H7 (cell line): ENCODE measurements around the gene CTCF. TPM values are rescaled to one million over a fixed set of nuclear protein-coding genes. Genes with fewer than 3 reads are reported as not detected.
A peak's percentile ranks its signal among the peaks of the same experiment; 100 is the strongest.

ENCODE experiments used
- DNase-seq: peaks from one replicate; pipeline ENCODE4 v3.0.0; 2012
- H3K27me3 ChIP-seq: 2 replicates; pipeline ENCODE4 v1.6.0; 2011; ENCODE audit warnings: mild to moderate bottlenecking, low read length; ENCODE audit not compliant: control insufficient read depth, insufficient read depth
- H3K36me3 ChIP-seq: replicated peaks from 2 replicates; pipeline ENCODE4 v1.5.1; 2011; ENCODE audit warnings: low read length; ENCODE audit not compliant: control insufficient read depth, insufficient read depth
- H3K4me3 ChIP-seq: 2 replicates; pipeline ENCODE4 v1.5.1; 2011; ENCODE audit warnings: low read depth, mild to moderate bottlenecking, control low read depth, low read length, moderate library complexity; ENCODE audit not compliant: insufficient read depth
- total RNA-seq: library from RNA; depleted of rRNA; stranded (reverse); fragments of >200 nt; shearing (Covaris generic); gene quantifications from 2 replicates; pipeline ENCODE4 v1.2.3, GENCODE V29; 2014

Gene CTCF
- total RNA-seq, 1 experiment from 2014 or later: 35.7 TPM

- no peaks in the 10 kb centered on the region for H3K36me3 ChIP-seq
- H3K27me3 ChIP-seq: no peaks in the 10 kb centered on the region; the same call in 1 of the 2 replicates
- peak; percentile 91 for DNase-seq
- no peak overlapping the region for H3K4me3 ChIP-seq
Observed at GRCh38 chr16:67672739-67673662, 110.7 kb downstream of the CTCF start.

- H3K27me3 ChIP-seq: no peaks in the 10 kb centered on the region
- H3K4me3 ChIP-seq: no peak overlapping the region
- peak; percentile 56 for DNase-seq
- H3K36me3 ChIP-seq: no peaks in the 10 kb centered on the region
Observed at GRCh38 chr16:67673712-67674580, 111.6 kb downstream of the CTCF start.

DNA sequence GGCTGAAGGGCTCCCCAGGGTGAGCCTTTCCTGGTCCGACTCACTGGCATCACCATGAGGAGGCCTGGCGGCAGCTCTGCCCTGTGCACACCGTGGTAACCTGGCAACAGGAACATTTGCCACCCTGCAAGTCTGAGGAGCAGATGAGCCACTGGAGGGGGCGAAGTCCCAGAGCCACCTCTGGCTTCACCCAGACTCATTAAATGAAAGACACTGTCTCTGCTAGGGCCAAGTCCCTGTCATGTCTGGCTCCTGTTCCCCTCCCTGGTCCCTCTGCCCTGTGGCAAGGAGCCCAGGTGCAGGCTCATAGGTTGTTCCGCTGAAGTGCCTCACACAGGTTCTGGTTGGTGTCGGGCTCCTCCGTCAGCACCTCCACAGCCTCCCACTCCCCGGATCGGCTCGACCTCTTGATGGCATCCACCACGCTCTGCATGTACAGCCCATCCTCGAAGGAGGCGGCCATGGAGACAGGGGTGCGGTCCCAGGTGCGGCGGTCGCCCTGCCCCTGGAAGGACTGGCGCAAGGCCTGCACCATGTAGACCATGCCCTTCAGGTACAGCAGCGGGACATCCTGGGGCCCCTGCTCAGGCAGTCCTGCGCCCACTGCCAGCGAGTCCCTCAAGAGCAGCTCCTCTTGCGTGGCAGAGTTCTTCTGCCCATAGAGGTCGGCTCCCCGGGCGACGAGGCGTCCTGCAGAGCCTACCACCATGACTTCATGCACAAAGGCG lies 112.7 kb downstream of the CTCF start:
- peak; percentile 33 for DNase-seq
- Histone ChIP-seq H3K4me3 (no peak overlapping the region), H3K27me3 (no peaks in the 10 kb centered on the region), H3K36me3 (no peaks in the 10 kb centered on the region)

DNA sequence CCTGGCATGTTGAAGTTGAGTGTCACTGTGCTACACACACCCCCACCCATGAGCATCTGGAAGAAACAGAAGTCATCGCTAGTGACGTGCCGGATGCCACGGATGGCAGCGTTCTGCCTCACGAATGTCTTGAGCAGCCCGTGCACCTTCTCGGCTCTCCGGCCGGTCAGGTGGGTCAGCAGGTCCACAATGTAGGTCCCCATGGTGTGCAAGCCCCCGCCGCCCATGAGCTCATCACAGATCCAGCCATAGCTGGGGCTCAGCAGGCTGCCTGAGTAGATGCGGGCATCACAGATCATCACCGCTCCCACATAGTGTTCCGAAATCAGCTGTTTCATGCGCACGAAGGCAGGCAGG lies 113.2 kb downstream of the CTCF start:
- Histone ChIP-seq H3K27me3 (no peaks in the 10 kb centered on the region), H3K4me3 (no peak overlapping the region), H3K36me3 (no peaks in the 10 kb centered on the region)
- peak; percentile 26 for DNase-seq

DNA sequence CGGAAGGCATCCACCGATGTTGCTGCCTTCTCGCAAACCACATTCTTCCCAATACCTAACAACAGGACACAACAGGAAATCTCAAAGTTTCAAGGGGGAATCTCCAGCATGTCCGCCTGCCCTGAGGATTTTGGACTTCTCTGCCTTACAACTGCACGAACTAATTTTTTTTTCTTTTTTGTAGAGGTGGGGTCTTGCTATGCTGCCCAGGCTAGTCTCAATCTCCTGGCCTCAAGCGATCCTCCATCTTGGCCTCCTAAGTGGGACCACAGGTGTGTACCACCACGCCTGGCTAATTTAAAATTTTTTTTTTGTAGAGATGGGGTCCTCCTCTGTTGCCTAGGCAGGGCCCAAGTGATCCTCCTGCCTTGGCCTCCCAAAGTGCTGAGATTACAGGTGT lies 113.7 kb downstream of the CTCF start:
- no peak for DNase-seq
- H3K4me3 ChIP-seq: no peak overlapping the region
- H3K36me3 ChIP-seq: no peaks in the 10 kb centered on the region
- no peaks in the 10 kb centered on the region for H3K27me3 ChIP-seq

GRCh38 chr16:67676516-67676915 lies 114.2 kb downstream of the CTCF start:
- H3K36me3 ChIP-seq: no peaks in the 10 kb centered on the region
- DNase-seq: no peak

DNA sequence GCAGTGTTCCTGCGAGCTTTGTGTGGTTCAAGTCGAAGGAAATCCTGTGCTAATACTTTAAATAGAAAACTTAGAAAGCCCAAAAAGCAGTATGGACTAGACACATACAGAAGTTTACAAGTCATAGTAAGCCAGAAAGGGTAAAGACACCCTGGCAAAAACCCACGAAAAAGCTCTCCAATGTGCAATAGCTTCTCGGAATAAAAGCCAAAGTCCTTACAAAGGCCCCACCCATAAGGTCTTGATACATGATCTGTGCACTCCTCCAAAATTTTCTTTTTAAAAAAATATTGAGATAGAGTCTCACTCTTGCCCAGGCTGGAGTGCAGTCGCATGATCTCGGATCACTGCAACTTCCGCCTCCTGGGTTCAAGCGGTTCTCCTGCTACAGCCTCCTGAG lies 114.6 kb downstream of the CTCF start:
- H3K36me3 ChIP-seq: no peaks in the 10 kb centered on the region
- H3K27me3 ChIP-seq: no peaks in the 10 kb centered on the region

More at GRCh38 chr16:67676516-67676915, 114.2 kb downstream of the CTCF start:
- Histone ChIP-seq H3K4me3 (no peak overlapping the region), H3K27me3 (no peaks in the 10 kb centered on the region)

GRCh38 chr16:67677712-67678111 lies 115.4 kb downstream of the CTCF start:
- no peaks in the 10 kb centered on the region for H3K36me3 ChIP-seq
- no peak overlapping the region for H3K4me3 ChIP-seq
- no peaks in the 10 kb centered on the region for H3K27me3 ChIP-seq
- peak; percentile 37 for DNase-seq

More for the DNA sequence above, 114.6 kb downstream of the CTCF start:
- no peak for DNase-seq
- H3K4me3 ChIP-seq: no peak overlapping the region

GRCh38 chr16:67678354-67679023 lies 116.2 kb downstream of the CTCF start:
- no peak for DNase-seq
- no peaks in the 10 kb centered on the region for H3K27me3 ChIP-seq
- no peak overlapping the region for H3K4me3 ChIP-seq
- H3K36me3 ChIP-seq: no peaks in the 10 kb centered on the region; the same call in none of the 2 replicates

DNA sequence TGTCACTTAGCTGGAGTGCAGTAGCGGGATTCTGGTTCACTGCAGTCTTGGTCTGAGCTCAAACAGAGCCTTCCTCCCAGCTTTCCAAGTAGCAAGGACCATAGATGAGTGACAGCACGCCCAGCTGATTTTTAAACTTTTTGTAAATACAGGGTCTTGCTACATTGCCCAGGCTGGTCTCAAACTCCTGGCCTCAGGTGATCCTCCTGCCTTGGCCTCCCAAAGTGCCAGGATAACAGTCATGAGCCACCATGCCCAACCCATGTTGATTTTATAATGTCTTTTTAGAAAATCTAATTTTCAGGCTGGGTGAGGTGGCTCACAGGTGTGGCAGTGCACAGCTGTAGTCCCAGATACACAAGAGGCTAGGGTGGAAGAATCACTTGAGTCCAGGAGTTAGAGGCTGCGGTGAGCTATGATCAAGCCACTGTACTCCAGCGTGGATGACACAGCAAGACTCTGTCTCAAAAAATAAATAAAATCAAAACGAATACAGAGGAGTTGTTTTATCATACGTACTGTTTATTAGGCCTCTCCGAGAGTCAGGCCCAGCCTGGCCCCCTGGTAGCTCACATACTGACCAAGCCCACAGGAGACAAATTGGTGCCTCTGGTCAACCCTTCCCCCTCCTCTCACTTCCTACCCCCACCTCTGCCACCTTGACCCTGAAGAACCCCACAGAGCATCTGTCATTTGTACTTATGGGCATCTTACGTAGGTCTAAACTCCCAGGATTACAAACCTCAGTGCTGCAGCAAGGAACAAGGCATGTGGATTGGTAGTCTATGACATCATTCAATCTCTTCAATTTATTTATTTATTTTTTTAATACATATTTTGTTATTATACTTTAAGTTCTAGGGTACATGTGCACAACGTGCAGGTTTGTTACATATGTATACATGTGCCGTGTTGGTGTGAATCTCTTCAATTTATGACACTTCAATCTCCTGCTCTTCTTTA lies 117.9 kb downstream of the CTCF start:
- H3K27me3 ChIP-seq: no peaks in the 10 kb centered on the region
- no peak overlapping the region for H3K4me3 ChIP-seq
- no peak for DNase-seq
- peaks cover 7% of the 10 kb centered on the region for H3K36me3 ChIP-seq

GRCh38 chr16:67683767-67684166 lies 121.4 kb downstream of the CTCF start:
- H3K27me3 ChIP-seq: no peaks in the 10 kb centered on the region
- peaks cover 9% of the 10 kb centered on the region for H3K36me3 ChIP-seq
- H3K4me3 ChIP-seq: no peak overlapping the region
- DNase-seq: no peak

DNA sequence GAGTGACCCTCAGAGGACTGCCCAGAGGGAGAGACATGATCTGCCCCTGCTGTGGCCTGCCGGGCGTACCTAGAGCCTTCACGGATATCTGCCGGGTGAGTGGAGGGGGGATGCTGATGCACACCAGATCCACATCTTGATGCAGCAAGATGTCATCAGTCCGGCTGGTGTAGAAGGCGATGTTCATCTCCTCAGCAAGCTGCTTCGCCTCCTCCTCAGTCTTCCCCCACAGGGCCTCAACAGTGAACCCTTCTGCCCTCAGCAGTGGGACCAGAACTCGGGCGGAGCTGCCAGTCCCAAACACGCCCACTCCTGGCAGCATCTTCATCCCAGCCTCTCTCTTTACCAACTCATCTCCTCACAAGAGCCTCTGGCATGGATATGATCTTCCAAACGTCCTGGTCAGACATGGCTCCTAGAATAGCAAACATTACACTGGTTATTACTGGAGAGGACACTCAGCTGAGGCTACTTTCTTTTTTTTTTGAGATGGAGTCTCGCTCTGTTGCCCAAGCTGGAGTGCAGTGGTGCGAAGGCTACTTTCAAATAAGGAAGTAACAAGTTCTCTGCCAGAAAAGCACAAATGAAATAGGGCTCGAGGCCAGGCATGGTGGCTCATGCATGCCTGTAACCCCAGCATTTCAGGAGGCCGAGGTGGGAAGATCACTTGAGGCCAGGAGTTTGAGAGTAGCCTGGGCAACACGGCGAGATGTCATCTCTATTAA lies 123.2 kb downstream of the CTCF start:
- Histone ChIP-seq H3K27me3 (no peaks in the 10 kb centered on the region), H3K36me3 (peaks cover 9% of the 10 kb centered on the region), H3K4me3 (no peak overlapping the region)
- DNase-seq: no peak
